Activated CD4-positive, alpha-beta T cell treated with anti-CD3 and anti-CD28 coated beads, Interleukin-2, amount 50 U/mL, for 4 hours (primary cell): ENCODE data around the gene ACSS3.
"Not testable (repeated sequence)": the region's sequence is repeated elsewhere in the genome, so short reads cannot be mapped to it uniquely, and the experiment has no call there.

ENCODE experiments used
- DNase-seq, 2 experiments: peaks; one replicate each; pipeline ENCODE4 v3.0.0-alpha.2; 2020

ACSS3 gene

GRCh38 chr12:81170072-81170471 lies 92.2 kb downstream of the ACSS3 start:
- no peak for DNase-seq

GRCh38 chr12:81172851-81173250 lies 95.0 kb downstream of the ACSS3 start:
- DNase-seq, result no peak

GRCh38 chr12:81174664-81175063 lies 96.8 kb downstream of the ACSS3 start:
- no peak for DNase-seq

- DNase-seq, result no peak
These were observed 98.9 kb downstream of the ACSS3 start for GRCh38 chr12:81176796-81177195.

DNA sequence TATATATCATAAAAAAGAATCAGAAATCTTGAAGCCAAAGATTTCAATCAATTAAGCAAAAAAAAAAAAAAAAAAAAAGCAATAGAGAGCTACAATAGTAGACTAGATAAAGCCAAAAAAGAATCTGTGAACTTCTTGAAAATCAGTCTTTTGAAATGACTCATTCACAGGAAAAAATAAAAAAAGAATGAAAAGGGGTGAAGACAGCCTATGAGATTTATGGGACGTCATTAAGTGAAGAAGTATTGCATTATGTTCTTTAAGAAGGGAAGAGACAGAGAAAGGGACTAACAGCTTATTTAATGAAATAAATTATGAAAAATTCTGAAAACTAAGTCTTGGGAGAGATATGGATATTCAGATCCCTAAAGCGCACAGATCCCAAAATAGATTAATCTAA lies 103.8 kb downstream of the ACSS3 start:
- no peak for DNase-seq

DNA sequence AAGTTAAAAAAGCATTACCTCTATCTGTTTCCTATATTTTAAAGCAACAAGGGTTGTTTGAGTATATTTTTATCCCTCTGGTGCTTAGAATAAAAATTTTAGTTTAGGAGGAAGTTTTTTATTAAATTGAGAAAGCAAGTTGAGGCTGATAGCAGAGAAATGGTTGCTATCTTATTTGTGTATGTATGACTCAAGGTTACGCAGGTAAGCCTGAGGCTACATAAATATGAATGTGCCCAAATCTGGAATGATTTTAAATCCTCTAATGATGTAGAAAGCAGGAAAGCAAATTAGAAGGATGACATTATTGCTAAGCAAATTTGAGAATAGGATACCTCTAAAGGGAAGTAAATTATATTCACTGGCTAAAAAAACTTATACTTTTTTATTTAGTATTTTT lies 109.8 kb downstream of the ACSS3 start:
- no peak for DNase-seq

DNA sequence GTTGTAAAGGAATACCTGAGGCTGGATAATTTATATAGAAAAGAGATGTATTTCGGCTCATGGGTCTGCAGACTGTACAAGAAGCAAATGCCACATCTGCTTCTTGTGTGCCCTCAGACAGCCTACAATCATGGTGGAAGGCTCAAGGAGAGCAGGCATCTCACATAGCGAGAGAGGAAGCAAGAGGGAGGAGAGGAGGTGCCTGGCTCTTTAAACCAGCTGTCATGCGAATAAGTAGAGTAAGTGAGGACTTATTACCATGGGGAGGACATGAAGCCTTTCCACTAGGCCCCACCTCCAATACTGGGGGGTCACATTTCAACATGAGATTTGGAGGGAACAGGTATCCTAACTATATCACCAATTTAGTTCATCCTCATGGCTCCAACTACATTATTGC lies 118.7 kb downstream of the ACSS3 start:
- no peak for DNase-seq

GRCh38 chr12:81200561-81200960 lies 122.7 kb downstream of the ACSS3 start:
- DNase-seq, result not testable (repeated sequence)

GRCh38 chr12:81203671-81204204 lies 125.9 kb downstream of the ACSS3 start:
- DNase-seq, result no peak

DNA sequence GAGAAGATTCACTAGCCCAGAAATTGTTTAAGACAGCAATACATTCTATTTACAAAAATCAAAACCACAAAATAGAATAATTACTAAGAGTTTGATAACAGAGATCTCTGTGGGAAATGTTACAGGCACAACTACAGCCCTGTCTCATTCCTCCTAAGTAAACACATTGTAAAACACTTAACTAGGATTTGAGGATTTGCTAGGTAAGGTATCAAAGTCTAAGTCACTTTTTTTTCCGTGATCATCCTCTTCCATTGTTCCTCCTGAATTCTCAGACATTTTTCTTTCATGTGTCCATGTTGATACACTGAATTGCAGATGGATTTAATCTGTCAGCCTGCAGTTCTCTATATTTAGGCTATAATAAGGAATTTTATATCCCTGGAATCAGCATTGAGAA lies 127.5 kb downstream of the ACSS3 start:
- no peak for DNase-seq

DNA sequence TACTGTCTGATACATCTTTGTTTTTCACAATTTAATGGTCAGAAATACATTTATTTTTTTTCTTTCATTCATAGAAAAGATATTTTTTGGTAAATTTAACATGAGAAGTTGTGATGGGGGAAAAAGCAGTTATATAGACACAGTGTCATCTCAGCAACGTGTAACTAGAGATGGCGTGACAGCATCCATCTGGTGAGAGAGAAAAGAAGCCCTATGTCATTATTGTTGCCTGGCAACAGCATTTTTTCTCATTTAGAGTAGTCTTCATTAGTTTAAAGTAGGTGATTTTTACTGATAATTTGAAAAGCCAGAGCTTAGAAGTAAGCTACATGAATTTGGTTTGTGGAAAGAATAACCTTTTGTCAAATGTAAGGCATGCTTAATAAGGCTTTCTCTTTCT lies 128.6 kb downstream of the ACSS3 start:
- no peak for DNase-seq

DNA sequence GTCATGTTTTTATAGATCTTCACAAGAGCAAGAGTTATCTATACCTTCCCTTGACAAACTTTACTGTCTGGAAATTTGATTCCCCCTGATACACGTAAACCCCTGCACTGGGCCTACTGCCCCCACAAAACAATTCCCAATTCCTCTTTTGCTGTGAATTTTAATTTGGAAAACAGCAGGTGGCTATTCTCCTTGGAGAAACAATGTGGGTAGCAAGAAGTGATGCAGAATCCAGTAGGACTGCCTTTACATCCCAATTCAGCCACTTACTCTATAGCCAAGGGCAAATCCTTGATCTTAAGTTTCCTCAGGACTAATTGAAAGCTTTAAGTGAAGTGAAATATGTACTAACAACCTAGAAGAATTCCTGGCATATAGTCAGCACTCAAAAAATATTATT lies 129.3 kb downstream of the ACSS3 start:
- DNase-seq, result no peak

DNA sequence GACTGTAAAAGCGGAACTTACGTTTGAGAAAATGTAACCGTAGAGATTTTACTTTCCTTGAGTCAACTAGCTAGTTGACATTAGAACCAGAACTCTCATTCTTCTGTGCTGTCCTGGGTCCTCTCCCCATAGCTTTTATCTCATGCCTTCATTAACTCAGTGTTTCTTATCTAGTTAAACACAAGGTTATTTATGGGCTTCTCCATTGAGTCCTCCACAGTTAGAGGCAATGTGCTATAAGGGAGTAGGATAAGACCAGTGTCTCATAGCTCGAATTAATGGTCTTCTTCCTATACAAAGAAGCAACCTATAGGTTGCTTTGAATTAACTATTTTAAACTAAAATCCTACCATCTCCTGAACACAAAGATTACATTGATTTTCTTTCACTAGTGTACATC lies 129.8 kb downstream of the ACSS3 start:
- no peak for DNase-seq

DNA sequence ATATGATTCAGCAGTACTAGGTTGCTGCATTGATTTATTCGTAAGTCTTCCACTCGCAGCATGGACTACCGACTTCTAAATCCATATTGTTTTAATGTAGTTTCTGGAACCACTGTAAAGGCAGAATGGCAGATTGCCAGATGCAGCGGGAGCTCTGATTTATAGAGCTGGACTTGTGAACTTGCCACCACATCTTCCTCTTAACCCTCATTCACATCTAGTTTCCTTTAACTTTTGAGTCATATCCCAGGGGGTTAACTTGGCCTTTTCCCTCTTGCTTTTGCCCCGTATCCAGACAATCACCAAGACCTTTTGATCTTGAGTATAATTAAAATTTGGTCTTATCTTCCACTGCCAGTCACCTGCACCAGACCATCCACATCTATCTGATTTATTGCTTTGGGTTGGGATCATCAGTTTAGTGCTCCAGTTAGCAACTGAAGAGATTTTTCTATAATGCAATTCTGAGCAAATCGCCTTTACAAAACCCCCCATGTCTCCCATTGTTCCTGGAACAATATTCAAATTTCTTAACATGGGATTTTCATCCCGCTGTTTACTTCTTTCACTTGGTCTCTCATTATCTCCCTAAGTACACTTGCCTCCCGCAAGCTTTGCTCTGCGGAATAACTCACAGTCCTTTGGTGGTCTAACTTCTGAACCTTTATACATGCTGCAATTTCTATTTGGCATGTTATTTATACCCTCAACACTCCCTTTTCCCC lies 130.5 kb downstream of the ACSS3 start:
- no peak for DNase-seq

- DNase-seq, result no peak
These were observed 131.1 kb downstream of the ACSS3 start for GRCh38 chr12:81209012-81209411.

DNA sequence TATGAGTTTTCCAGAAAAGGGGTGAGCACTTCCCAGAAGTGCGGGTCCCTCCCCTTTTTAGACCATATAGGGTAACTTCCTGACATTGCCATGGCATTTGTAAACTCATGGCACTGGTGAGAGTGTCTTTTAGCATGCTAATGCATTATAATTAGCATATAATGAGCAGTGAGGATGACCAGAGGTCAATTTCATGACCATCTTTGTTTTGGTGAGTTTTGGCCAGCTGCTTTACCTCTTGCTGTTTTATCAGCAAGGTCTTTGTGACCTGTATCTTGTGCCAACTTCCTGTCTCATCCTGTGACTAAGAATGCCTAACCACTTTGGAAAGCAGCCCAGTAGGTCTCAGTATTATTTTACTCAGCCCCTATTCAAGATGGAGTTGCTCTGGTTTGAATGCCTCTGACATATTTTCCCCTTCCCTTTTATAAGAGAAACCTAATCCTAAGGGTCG lies 131.9 kb downstream of the ACSS3 start:
- not testable (repeated sequence) for DNase-seq

DNA sequence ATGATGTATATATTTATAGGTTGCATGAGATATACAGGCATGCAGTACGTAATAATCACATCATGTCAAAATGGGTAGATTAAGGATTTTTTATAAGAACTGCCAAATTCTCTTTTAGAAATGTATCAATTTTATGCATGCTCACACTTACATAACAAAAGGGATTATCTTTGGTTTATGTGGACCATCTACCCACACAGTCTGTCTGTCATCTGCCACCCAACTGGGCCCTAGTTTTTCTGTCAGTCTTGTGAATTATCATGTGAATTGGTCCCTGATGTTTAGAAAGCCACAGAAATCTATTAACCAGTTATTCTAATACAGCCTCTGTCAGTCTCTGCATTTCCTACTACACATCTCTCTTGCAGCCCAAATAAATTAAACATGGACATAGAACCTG lies 133.4 kb downstream of the ACSS3 start:
- no peak for DNase-seq

DNA sequence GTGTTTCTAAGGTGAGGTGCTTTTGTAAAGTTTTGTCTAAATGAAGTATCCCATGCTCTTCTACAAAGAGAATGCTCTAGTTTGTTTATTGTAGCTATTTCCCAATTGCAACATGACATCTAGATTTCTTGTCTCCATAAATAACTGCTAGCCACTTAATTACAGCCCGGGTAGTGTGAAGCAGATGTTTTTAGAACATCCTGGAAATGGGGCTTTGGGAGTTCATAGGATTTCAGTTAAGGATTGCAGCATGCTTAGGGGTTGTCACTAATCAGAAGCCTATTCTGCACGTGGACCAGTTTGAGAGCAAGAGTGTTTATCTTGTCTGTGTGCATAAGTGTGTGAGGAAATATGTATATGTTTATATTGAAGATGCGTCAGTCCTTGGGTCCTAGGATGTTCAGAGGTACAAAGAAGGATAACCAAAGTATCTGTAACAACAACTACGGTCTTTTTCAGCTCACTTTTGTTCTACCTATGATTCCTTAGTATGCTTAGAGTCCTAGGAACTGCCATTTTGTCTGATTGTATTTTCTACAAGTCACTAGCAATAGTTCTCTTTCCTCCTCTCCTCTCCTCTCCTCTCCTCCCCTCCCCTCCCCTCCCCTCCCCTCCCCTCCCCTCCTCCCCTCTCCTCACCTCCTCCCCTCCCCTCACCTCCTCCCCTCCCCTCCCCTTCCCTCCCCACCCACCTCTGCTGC lies 135.3 kb downstream of the ACSS3 start:
- DNase-seq, result no peak

GRCh38 chr12:81216739-81217138 lies 138.9 kb downstream of the ACSS3 start:
- DNase-seq, result no peak

- no peak for DNase-seq
These were observed 143.8 kb downstream of the ACSS3 start for GRCh38 chr12:81221681-81222080.

DNA sequence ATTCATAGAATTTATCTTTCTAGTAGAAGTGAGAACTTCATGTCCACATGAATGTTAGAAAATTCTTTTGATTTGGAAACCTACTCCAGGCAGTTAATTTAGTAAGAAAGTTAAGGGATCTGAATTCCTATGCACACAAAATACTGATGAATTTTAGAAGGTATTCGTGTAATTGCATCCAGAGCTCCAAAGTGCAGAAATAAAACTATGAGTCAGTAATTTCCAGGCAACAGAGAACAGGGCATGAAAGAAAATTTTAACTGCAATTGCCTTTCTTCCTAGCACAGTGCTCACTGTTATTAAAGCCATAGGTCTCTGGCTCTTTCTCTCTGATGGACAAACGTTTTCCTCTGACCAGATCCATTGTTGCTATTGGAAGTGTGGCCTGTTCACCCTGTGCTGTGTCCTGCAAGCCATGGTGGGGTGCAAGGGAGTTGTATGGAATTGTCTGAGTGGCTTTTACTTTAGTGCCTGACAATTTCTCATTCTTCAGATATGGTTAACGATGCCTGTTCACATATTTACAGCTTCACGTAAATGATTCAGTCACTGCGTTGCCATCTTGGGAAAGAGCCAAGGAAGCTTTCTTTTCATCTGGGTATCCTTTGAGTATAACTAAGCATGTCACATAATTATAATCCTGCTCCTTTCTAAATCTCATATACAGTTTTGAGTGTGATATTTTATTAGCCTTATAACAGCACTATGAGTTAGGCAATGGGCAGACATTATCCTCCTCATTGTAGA lies 145.1 kb downstream of the ACSS3 start:
- DNase-seq, result no peak

- no peak for DNase-seq
These were observed 146.7 kb downstream of the ACSS3 start for GRCh38 chr12:81224626-81225025.

DNA sequence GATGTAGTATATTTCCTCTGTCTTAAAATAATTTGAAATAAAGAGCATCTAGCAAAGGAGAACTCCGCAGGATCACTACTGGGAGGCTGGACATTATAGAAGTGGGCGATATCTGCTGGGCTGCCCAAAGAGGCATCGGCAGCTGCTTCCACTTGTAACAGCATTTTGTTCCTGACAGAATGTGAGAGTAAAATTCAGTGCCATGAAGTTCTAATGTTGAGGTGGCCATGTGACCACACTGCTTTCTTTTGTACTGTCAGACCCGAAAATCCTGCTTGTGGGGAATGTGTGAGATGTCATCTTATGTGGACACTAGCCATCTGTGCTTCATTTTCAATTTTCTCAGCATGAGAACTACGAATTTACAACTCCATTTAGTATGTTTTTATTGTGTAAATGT lies 151.9 kb downstream of the ACSS3 start:
- no peak for DNase-seq
